Gastrocnemius medialis (tissue), 4 donors: ENCODE data around the gene EIF3F. TPM values are rescaled to one million over a fixed set of nuclear protein-coding genes. Genes with fewer than 3 reads are reported as not detected.

Source experiments
- ATAC-seq, 2 donors: fragments of 150-250 bp; one replicate each; pipeline ENCODE4 v1.9.1; 2016
- DNase-seq, 2 donors: peaks; one replicate each; pipeline ENCODE4 v3.0.0-alpha.2; 2019
- H3K27ac ChIP-seq, 4 donors: fragments of 200-600 bp; sonication (generic); 1 replicate in 1 of 4; 2 replicates in 3 of 4; pipeline ENCODE4 v1.5.1; 2016 to 2018; ENCODE audit warnings: mild to moderate bottlenecking in 2 of 4, moderate library complexity in 1 of 4
- H3K27me3 ChIP-seq, 3 donors: fragments of 200-600 bp; sonication (generic) in 2 of 3; 1 replicate in 1 of 3; 2 replicates in 2 of 3; pipeline versions ENCODE4 v1.5.1 to v1.6.0; 2016 to 2019; ENCODE audit warnings: mild to moderate bottlenecking in 1 of 3, moderate library complexity in 1 of 3
- H3K36me3 ChIP-seq, 2 donors: fragments of 200-600 bp; sonication (generic) in 1 of 2; one replicate each; pipeline ENCODE4 v1.5.1; 2017 to 2018
- H3K4me1 ChIP-seq, 2 donors: fragments of 200-600 bp; sonication (generic) in 1 of 2; one replicate each; pipeline ENCODE4 v1.5.1; 2016 to 2017; ENCODE audit warnings: mild to moderate bottlenecking in 2 of 2
- H3K4me3 ChIP-seq, 4 donors: fragments of 200-600 bp; sonication (generic) in 3 of 4; 1 replicate in 1 of 4; 2 replicates in 3 of 4; pipeline ENCODE4 v1.5.1; 2016 to 2019; ENCODE audit warnings: mild to moderate bottlenecking in 2 of 4
- H3K9me3 ChIP-seq, 3 donors: fragments of 200-600 bp; sonication (generic) in 2 of 3; 1 replicate in 1 of 3; 2 replicates in 2 of 3; pipeline ENCODE4 v1.5.1; 2016 to 2019
- POLR2A ChIP-seq, 2 donors: fragments of 450-650 bp; IDR thresholded peaks; one replicate each; pipeline ENCODE4 v1.6.1; 2017; ENCODE audit warnings: antibody characterized with exemption in 2 of 2, mild to moderate bottlenecking in 2 of 2, moderate library complexity in 2 of 2
- in situ Hi-C, 4 donors: fragments of 200-750 bp; cut with MboI; loops; one replicate each; pipeline versions ENCODE4 v1.15.0 to v1.8.0; 2017; ENCODE audit warnings: low sequenced_read_pairs in 4 of 4
- intact Hi-C: fragments of 100-400 bp; cut with DNase I; formaldehyde crosslinking; loops from one replicate; pipeline ENCODE4 v1.15.1; 2023; ENCODE audit warnings: low total_unique reads
- total RNA-seq, 4 donors: library from RNA; depleted of rRNA; stranded (reverse); fragments of >200 nt; gene quantifications; one replicate each; pipeline versions ENCODE4 v1.1.0 to v1.2.3, GENCODE V29; 2016
- TF ChIP-seq, protein P1 (sequence below), 5 experiments: fragments of 450-650 bp in 3 of 5; fragments of 200-600 bp in 2 of 5; sonication (generic) in 2 of 5; IDR thresholded peaks in 4 of 5; conservative IDR thresholded peaks in 1 of 5; 1 replicate in 4 of 5; 2 replicates in 1 of 5; pipeline ENCODE4 v1.5.1; 2016 to 2019; ENCODE audit warnings: antibody characterized with exemption in 5 of 5, mild to moderate bottlenecking in 3 of 5, moderate library complexity in 3 of 5

The EIF3F gene
- total RNA-seq, 4 donors from 2014 or later: 187 to 303 (median 239) TPM

DNA sequence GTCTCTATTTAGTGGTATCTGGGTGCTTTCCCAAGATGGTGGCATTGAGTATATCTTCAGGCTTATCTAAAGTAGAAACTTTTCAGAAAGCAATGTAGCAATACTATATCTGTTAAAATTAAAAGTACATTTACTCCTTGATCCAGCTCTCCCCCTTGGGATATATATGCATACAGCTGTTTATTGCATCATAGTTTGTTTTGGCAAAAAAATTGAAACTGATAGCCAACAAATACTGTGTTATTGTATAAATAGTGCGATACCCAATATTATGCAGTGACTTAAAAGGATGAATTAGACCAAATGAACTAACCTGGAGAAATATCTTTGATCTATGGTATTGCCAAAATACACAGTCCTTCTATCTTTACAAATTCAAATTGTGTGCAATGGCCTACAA, 37.2 kb upstream of the EIF3F start:
- Histone ChIP-seq H3K36me3 (no peaks in the 10 kb centered on the region), H3K27me3 (no peaks in the 10 kb centered on the region), H3K9me3 (no peaks in the 10 kb centered on the region), H3K4me1 (no peaks in the 10 kb centered on the region), H3K27ac (no peak overlapping the region), H3K4me3 (no peak overlapping the region)
- ATAC-seq (no peak), DNase-seq (no peak)
- no peak for TF ChIP-seq POLR2A (IDR thresholded peaks at IDR 0.05)
- TF ChIP-seq, protein P1, sequence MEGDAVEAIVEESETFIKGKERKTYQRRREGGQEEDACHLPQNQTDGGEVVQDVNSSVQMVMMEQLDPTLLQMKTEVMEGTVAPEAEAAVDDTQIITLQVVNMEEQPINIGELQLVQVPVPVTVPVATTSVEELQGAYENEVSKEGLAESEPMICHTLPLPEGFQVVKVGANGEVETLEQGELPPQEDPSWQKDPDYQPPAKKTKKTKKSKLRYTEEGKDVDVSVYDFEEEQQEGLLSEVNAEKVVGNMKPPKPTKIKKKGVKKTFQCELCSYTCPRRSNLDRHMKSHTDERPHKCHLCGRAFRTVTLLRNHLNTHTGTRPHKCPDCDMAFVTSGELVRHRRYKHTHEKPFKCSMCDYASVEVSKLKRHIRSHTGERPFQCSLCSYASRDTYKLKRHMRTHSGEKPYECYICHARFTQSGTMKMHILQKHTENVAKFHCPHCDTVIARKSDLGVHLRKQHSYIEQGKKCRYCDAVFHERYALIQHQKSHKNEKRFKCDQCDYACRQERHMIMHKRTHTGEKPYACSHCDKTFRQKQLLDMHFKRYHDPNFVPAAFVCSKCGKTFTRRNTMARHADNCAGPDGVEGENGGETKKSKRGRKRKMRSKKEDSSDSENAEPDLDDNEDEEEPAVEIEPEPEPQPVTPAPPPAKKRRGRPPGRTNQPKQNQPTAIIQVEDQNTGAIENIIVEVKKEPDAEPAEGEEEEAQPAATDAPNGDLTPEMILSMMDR (IDR thresholded peaks at IDR 0.05 in 4 of 5, conservative IDR thresholded peaks at IDR 0.05 in 1 of 5): no peak
- intact Hi-C loops (no loop called here), in situ Hi-C loops (no loop called here)

DNA sequence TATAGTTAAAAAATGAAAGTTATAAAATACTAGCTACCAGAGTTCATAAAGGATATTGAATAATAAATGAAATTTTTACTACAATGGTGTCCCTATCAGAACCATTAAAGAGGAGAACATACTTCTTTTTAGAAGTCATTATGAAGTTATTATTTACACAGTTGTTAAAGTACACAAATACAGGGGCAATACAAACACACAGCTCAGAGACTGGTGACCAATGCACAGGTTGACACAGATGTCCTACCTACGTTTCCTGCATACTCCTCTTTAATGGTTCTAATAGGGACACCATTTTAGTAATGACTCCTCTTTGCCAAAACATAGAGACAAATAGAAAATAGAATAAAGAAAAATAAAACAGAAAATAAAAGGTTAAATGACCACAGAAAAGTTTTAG, 31.9 kb upstream of the EIF3F start:
- ATAC-seq: no peak

DNA sequence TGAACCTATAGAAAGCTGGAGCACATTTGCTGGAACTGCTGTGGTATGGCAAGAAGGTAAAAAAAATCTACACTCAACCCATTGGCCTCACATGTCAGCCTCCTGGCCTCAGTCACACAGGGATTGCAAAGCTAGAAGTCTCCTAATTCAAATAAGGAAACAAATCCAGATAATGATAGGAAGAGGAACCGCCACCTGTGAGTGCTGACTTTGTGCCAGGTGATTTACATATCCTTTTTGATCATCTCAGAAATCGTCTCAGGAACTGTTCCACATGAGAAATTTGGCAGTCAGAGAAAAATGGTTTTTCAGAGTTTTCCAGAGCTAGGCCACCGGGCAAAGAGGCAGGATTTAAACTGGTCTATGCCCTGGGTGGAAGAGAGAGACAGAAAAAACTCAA, 22.9 kb upstream of the EIF3F start:
- DNase-seq: no peak
- Histone ChIP-seq H3K4me3 (no peak overlapping the region), H3K27ac (no peak overlapping the region), H3K4me1 (no peaks in the 10 kb centered on the region), H3K9me3 (no peaks in the 10 kb centered on the region), H3K36me3 (no peaks in the 10 kb centered on the region), H3K27me3 (no peaks in the 10 kb centered on the region)
- in situ Hi-C loops (no loop called here), intact Hi-C loops (no loop called here)
- ATAC-seq: no peak
- TF ChIP-seq, protein P1 (IDR thresholded peaks at IDR 0.05 in 4 of 5, conservative IDR thresholded peaks at IDR 0.05 in 1 of 5): no peak
- TF ChIP-seq POLR2A (IDR thresholded peaks at IDR 0.05): no peak

More for the DNA sequence above, 31.9 kb upstream of the EIF3F start:
- Histone ChIP-seq H3K27me3 (no peaks in the 10 kb centered on the region), H3K4me3 (no peak overlapping the region), H3K4me1 (no peaks in the 10 kb centered on the region), H3K27ac (no peak overlapping the region), H3K9me3 (no peaks in the 10 kb centered on the region), H3K36me3 (no peaks in the 10 kb centered on the region)
- TF ChIP-seq POLR2A (IDR thresholded peaks at IDR 0.05): no peak
- TF ChIP-seq, protein P1 (IDR thresholded peaks at IDR 0.05 in 4 of 5, conservative IDR thresholded peaks at IDR 0.05 in 1 of 5): no peak
- intact Hi-C loops (no loop called here), in situ Hi-C loops (no loop called here)
- DNase-seq: no peak

DNA sequence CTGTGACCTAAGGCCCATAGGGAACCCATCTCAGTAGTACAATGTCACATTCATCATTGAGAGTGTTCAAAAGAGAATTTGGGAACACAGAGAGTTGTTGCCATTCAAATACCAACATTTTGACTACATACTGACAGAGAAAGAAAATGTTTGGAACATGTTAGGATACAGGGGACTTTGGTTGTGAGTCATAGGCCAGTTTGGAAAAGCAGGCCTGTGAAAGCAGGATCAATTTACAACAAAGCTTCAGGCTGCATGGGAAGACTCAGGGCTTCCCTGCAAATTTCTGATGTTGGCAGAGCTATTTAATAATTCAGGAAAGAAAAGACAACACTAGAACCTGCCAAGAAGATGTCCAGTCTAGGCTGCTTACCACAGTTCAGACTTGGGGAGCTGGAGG, 22.3 kb upstream of the EIF3F start:
- H3K27ac ChIP-seq: no peak overlapping the region
- no peak for ATAC-seq

DNA sequence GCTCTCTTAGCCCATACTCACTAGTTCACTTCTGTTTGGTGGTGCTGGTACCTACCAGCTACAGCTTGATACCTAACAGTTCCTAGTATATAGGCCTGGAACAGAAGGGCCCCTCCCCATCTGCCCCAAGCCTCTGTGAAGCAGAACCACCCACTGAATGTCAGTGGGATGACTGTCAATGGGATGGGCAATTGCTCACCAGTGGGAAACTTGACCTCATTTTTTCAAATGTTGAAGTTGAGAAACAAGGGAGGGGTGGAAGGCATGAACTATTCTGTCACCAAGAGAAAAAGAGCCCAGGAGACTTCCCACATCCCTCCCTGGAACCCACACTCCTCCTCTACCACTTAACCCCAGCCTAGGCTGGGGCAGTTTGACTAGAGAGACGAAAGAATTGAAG, 21.8 kb upstream of the EIF3F start, which contains the start of gene NLRP10:
Gene NLRP10 (minus strand): TSS at position 62 of the 400 bp plus-strand sequence. CDS start 1,952 bp downstream, outside the sequence.
- Histone ChIP-seq H3K36me3 (no peaks in the 10 kb centered on the region), H3K9me3 (no peaks in the 10 kb centered on the region), H3K27me3 (no peaks in the 10 kb centered on the region), H3K4me3 (no peak within 1 kb of the TSS), H3K4me1 (no peaks in the 10 kb centered on the region), H3K27ac (no peak within 1 kb of the TSS)
- DNase-seq (no peak), ATAC-seq (no peak)
- intact Hi-C loops (no loop called here), in situ Hi-C loops (no loop called here)
- TF ChIP-seq POLR2A (IDR thresholded peaks at IDR 0.05): no peak
- TF ChIP-seq, protein P1 (IDR thresholded peaks at IDR 0.05 in 4 of 5, conservative IDR thresholded peaks at IDR 0.05 in 1 of 5): no peak

More for the DNA sequence above, 22.3 kb upstream of the EIF3F start:
- H3K4me1 ChIP-seq: no peaks in the 10 kb centered on the region
- H3K9me3 ChIP-seq: no peaks in the 10 kb centered on the region
- in situ Hi-C loops (no loop called here), intact Hi-C loops (no loop called here)
- H3K27me3 ChIP-seq: no peaks in the 10 kb centered on the region
- H3K36me3 ChIP-seq: no peaks in the 10 kb centered on the region
- TF ChIP-seq POLR2A (IDR thresholded peaks at IDR 0.05): no peak
- H3K4me3 ChIP-seq: no peak overlapping the region
- no peak for DNase-seq
